ENCODE measurements around the gene ORC4. TPM values are rescaled to one million over a fixed set of nuclear protein-coding genes. Genes with fewer than 3 reads are reported as not detected.

ORC4 gene
- total and polyA plus RNA-seq, 8 donors = 4.8 to 27.6 (median 15.5) TPM

GRCh38 chr2:148027822-148028221, 7.3 kb upstream of the ORC4 start:
- H3K27me3 ChIP-seq = no peaks in the 10 kb centered on the region
- WGBS, 2 donors = 70 to 78% methylated on average over 1 of the region's 1 CpG
- H3K9me3 ChIP-seq = no peaks in the 10 kb centered on the region
- H3K4me3 ChIP-seq = no peak overlapping the region
- no peak for DNase-seq
- TF ChIP-seq CTCF (IDR thresholded peaks at IDR 0.05) = no peak
- ATAC-seq = no peak
- peak; percentile 82 for FAIRE-seq
- peaks cover 0 to 6% (median 4%) of the 10 kb centered on the region in 3 donors for H3K4me1 ChIP-seq
- intact Hi-C loops (cut with DNase I) = no loop called here
- no peaks in the 10 kb centered on the region for H3K36me3 ChIP-seq
- H3K27ac ChIP-seq = no peak overlapping the region

- no peak overlapping the region for H3K4me3 ChIP-seq
- ATAC-seq = no peak
- H3K27ac ChIP-seq = no peak overlapping the region
- no peak for FAIRE-seq
- H3K27me3 ChIP-seq = no peaks in the 10 kb centered on the region
- peaks cover 5 to 12% (median 9%) of the 10 kb centered on the region in 3 donors for H3K4me1 ChIP-seq
- no peak for DNase-seq
- no peak for TF ChIP-seq CTCF (IDR thresholded peaks at IDR 0.05)
- WGBS, 2 donors = 93 to 100% methylated on average over 2 of the region's 2 CpGs
- intact Hi-C loops (cut with DNase I) = no loop called here
- no peaks in the 10 kb centered on the region for H3K9me3 ChIP-seq
- H3K36me3 ChIP-seq = no peaks in the 10 kb centered on the region
Measured at GRCh38 chr2:148026573-148026972, 6.0 kb upstream of the ORC4 start.

GRCh38 chr2:148023861-148024260, 3.3 kb upstream of the ORC4 start:
- DNase-seq (no peak), ATAC-seq (no peak), FAIRE-seq (no peak)
- intact Hi-C loops (cut with DNase I) = no loop called here
- no peak overlapping the region for H3K27ac ChIP-seq
- no peak for TF ChIP-seq CTCF (IDR thresholded peaks at IDR 0.05)
- no peaks in the 10 kb centered on the region for H3K27me3 ChIP-seq
- H3K4me1 ChIP-seq = peaks cover 14 to 21% (median 18%) of the 10 kb centered on the region in 3 donors
- H3K9me3 ChIP-seq = no peaks in the 10 kb centered on the region
- H3K36me3 ChIP-seq = no peaks in the 10 kb centered on the region
- H3K4me3 ChIP-seq = no peak overlapping the region

- intact Hi-C loops (cut with DNase I) = no loop called here
- H3K4me1 ChIP-seq = peaks cover 18 to 31% (median 19%) of the 10 kb centered on the region in 3 donors
- ATAC-seq (no peak), DNase-seq (no peak), FAIRE-seq (no peak)
- H3K27me3 ChIP-seq = no peaks in the 10 kb centered on the region
- WGBS, 2 donors = 87 to 94% methylated on average over 2 of the region's 2 CpGs
- H3K27ac ChIP-seq = no peak overlapping the region
- H3K9me3 ChIP-seq = no peaks in the 10 kb centered on the region
- TF ChIP-seq CTCF (IDR thresholded peaks at IDR 0.05) = no peak
- no peak overlapping the region for H3K4me3 ChIP-seq
- H3K36me3 ChIP-seq = no peaks in the 10 kb centered on the region
Measured at GRCh38 chr2:148022882-148023281, 2.3 kb upstream of the ORC4 start.

- 30 to 45% methylated on average over 1 of the region's 1 CpG for WGBS, 2 donors
- Histone ChIP-seq H3K27ac (no peak overlapping the region), H3K27me3 (no peaks in the 10 kb centered on the region), H3K4me3 (peak overlapping the region in 2 of 4 donors; percentile 61 to 81), H3K4me1 (peaks cover 18 to 32% (median 19%) of the 10 kb centered on the region in 3 donors), H3K9me3 (no peaks in the 10 kb centered on the region), H3K36me3 (no peaks in the 10 kb centered on the region)
- ATAC-seq (no peak), FAIRE-seq (no peak), DNase-seq (no peak)
- no peak for TF ChIP-seq CTCF (IDR thresholded peaks at IDR 0.05)
- intact Hi-C loops (cut with DNase I) = no loop called here
Measured at GRCh38 chr2:148022351-148022750, 1.8 kb upstream of the ORC4 start.

Measured in pancreas (tissue), 10 donors.